ENCODE measurements around the gene JAZF1.

Gene JAZF1

GRCh38 chr7:28086198-28086597 is 94.4 kb downstream of the JAZF1 start:
- TF ChIP-seq REST (IDR thresholded peaks at IDR 0.05; ENCODE audit: low read depth) (no peak), ZBTB7A (IDR thresholded peaks at IDR 0.05; ENCODE audit: low read depth) (no peak), TEAD4 (IDR thresholded peaks at IDR 0.05) (no peak), YY1 (IDR thresholded peaks at IDR 0.05; ENCODE audit: low read depth) (no peak), TAF1 (IDR thresholded peaks at IDR 0.05; ENCODE audit: low read depth) (no peak), EGR1 (IDR thresholded peaks at IDR 0.05) (no peak), FOXM1 (IDR thresholded peaks at IDR 0.05; ENCODE audit: borderline replicate concordance, low read depth) (no peak), CREB1 (IDR thresholded peaks at IDR 0.05; ENCODE audit: low read depth) (no peak), NFIC (IDR thresholded peaks at IDR 0.05) (no peak), CEBPB (IDR thresholded peaks at IDR 0.05) (no peak), USF1 (IDR thresholded peaks at IDR 0.05) (no peak), RAD21 (IDR thresholded peaks at IDR 0.05; ENCODE audit: low read depth) (no peak), EP300 (IDR thresholded peaks at IDR 0.05; ENCODE audit: borderline replicate concordance) (no peak), TCF12 (IDR thresholded peaks at IDR 0.05; ENCODE audit: low read depth) (no peak)
- TF ChIP-seq, protein P1, sequence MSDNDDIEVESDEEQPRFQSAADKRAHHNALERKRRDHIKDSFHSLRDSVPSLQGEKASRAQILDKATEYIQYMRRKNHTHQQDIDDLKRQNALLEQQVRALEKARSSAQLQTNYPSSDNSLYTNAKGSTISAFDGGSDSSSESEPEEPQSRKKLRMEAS (IDR thresholded peaks at IDR 0.05), result no peak

DNA sequence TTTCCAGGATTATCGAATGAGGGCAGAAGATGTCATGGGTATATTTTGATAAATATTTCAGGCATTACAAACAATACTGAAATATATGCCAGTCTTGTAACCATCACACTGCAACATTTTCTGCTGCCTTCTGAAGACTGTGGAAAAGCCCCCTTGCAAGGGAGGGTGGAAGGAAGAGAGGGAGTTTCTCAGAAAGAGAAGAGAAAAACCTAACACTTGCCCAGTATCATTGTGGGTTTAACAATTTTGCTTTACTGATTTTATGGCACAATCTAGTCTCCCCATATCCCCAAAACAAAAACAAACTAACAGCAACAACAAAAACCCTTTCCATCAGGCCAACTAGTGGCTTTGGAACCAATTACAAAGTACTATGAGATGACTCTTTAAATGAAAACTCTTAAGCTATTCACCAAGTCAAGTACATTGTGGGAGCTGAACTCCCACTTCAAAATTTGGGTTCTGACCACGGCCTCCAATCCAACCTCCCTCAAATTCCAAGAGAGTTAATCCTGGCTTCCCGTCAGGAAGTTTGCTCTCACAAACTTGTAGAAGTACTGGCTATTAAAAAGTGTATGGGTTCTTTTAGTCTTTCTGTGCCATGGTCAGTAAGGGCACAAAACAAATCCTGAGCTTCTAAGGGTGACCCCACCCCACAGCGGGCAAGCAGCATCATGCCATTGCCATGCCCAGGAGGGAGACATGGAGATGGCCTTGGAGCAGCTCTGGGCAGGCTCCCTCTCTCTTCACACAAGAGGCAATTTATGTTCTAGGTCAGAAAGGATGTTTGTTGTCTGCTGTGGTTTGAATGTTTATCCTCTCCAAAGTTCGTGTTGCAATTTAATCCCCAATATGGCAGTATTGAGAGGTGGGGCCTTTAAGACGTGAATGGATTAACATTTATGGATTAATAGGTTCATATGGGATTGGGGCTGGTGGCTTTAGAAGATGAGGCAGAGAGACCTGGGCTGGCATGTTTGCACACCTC is 96.3 kb downstream of the JAZF1 start:
- TF ChIP-seq USF1 (IDR thresholded peaks at IDR 0.05) (no peak), EP300 (IDR thresholded peaks at IDR 0.05; ENCODE audit: borderline replicate concordance) (no peak), EGR1 (IDR thresholded peaks at IDR 0.05) (no peak), RAD21 (IDR thresholded peaks at IDR 0.05; ENCODE audit: low read depth) (no peak), TEAD4 (IDR thresholded peaks at IDR 0.05) (no peak), TCF12 (IDR thresholded peaks at IDR 0.05; ENCODE audit: low read depth) (no peak), REST (IDR thresholded peaks at IDR 0.05; ENCODE audit: low read depth) (no peak), CREB1 (IDR thresholded peaks at IDR 0.05; ENCODE audit: low read depth) (no peak), CEBPB (IDR thresholded peaks at IDR 0.05) (no peak), NFIC (IDR thresholded peaks at IDR 0.05) (no peak), ZBTB7A (IDR thresholded peaks at IDR 0.05; ENCODE audit: low read depth) (no peak)
- TF ChIP-seq, protein P1 (IDR thresholded peaks at IDR 0.05), result no peak

DNA sequence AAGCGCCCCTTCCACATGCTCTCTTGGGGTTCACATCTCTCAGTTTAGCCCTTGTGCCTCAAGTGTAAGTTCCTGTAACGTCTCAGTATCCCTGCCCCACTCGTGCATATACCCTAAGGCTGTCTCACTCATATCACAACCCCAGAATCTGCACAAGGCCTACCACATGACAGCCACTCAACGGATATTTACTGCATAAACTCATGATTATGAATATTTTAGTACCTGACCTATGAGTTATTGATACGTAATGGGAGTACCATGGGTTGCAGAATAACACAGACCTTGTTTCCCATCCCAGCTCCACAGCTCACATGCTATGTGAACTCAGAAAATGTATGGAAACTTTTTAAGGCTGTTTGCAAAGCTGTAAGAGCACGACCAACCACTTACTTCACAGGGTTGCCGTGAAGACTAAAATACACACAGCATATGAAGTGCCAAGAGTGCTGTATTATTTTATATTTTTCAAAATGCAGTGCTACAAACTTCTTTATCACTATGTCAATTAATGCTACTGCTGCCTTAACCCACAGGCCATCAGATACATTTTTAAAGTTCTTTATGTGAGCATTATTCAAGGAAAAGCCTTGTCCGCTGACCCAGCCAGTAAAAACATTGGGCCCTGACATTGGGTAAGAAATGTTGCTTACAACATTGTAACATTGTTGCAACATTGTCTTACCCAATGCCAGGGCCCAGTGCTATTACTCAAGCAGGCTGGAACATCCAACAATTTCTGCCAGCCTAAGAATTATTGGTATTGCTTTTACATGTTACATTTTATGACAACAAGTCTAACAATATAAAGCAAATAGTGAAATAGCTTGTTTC is 97.2 kb downstream of the JAZF1 start:
- TF ChIP-seq YY1 (IDR thresholded peaks at IDR 0.05; ENCODE audit: low read depth), result no peak
- no peak for TF ChIP-seq TEAD4 (IDR thresholded peaks at IDR 0.05)

DNA sequence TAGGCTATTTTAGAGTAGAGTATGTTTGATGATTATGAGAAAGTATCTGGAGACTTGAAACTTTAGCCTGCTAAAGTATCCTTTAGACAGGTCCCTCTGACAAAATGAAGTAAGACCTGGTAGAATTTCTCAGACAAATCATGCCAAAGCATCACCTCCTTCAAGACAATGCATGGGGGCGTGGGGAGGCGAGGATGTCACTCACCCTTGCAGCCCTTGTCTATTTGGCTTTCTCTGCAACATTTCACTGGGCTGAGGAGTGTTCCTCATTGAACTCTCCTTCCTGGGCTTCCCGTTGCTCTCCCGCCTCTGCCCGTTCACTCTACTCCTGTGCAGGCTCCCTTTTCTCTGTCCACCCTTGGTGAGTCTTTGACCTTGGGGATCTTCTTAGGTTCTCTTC is 98.5 kb downstream of the JAZF1 start:
- TF ChIP-seq TAF1 (IDR thresholded peaks at IDR 0.05; ENCODE audit: low read depth) (no peak), REST (IDR thresholded peaks at IDR 0.05; ENCODE audit: low read depth) (no peak), TCF12 (IDR thresholded peaks at IDR 0.05; ENCODE audit: low read depth) (no peak), YY1 (IDR thresholded peaks at IDR 0.05; ENCODE audit: low read depth) (no peak), TEAD4 (IDR thresholded peaks at IDR 0.05) (no peak), CREB1 (IDR thresholded peaks at IDR 0.05; ENCODE audit: low read depth) (no peak), EGR1 (IDR thresholded peaks at IDR 0.05) (no peak), RAD21 (IDR thresholded peaks at IDR 0.05; ENCODE audit: low read depth) (no peak), FOXM1 (IDR thresholded peaks at IDR 0.05; ENCODE audit: borderline replicate concordance, low read depth) (no peak)
- TF ChIP-seq, protein P1 (IDR thresholded peaks at IDR 0.05), result no peak
